HepG2 (cell line): ENCODE results near the gene NDE1. TPM values are rescaled to one million over a fixed set of nuclear protein-coding genes. Genes with fewer than 3 reads are reported as not detected.
A peak's percentile ranks its signal among the peaks of the same experiment; 100 is the strongest.

Source experiments
- CEBPB ChIP-seq: IDR thresholded peaks from 2 replicates; pipeline ENCODE4 v1.6.1; 2011; ENCODE audit warnings: low read depth, low read length, improper control_type of control experiment, borderline replicate concordance
- EHMT2 ChIP-seq: fragments of 200-600 bp; sonication (generic); IDR thresholded peaks from 2 replicates; pipeline ENCODE4 v1.7.0; 2017; ENCODE audit warnings: antibody characterized with exemption, low read depth, low read length, borderline replicate concordance
- HES4 ChIP-seq: sonication (generic); formaldehyde crosslinking; IDR thresholded peaks from 2 replicates; pipeline ENCODE4 v1.9.0; 2021; ENCODE audit warnings: mild to moderate bottlenecking, missing genetic modification reagents, borderline replicate concordance
- HNF1B ChIP-seq: sonication (generic); formaldehyde crosslinking; IDR thresholded peaks from 2 replicates; pipeline ENCODE4 v1.5.1; 2020; ENCODE audit warnings: mild to moderate bottlenecking, moderate library complexity, missing genetic modification reagents
- HNRNPH1 ChIP-seq: fragments of 200-400 bp; formaldehyde crosslinking; optimal IDR thresholded peaks from 2 replicates; pipeline ENCODE3; 2017; ENCODE audit warnings: mild to moderate bottlenecking, low read depth, low read length
- MAFG ChIP-seq: sonication (generic); formaldehyde crosslinking; IDR thresholded peaks from 2 replicates; pipeline ENCODE4 v1.5.1; 2020; ENCODE audit warnings: mild to moderate bottlenecking, missing genetic modification reagents
- MTF1 ChIP-seq: sonication (generic); formaldehyde crosslinking; IDR thresholded peaks from 2 replicates; pipeline ENCODE4 v1.5.0; 2020; ENCODE audit warnings: missing genetic modification reagents
- NFAT5 ChIP-seq: sonication (generic); formaldehyde crosslinking; IDR thresholded peaks from 2 replicates; pipeline ENCODE4 v1.4.0; 2020; ENCODE audit warnings: missing genetic modification reagents
- NKX3-1 ChIP-seq: sonication (generic); formaldehyde crosslinking; IDR thresholded peaks from 2 replicates; pipeline ENCODE4 v1.5.0; 2020; ENCODE audit warnings: missing genetic modification reagents
- PBX2 ChIP-seq: IDR thresholded peaks from 2 replicates; pipeline ENCODE4 v1.6.1; 2016; ENCODE audit warnings: control low read depth
- PTBP1 ChIP-seq: fragments of 200-400 bp; formaldehyde crosslinking; IDR thresholded peaks from 2 replicates; pipeline ENCODE4 v1.6.1; 2018; ENCODE audit warnings: low read length, low read depth; ENCODE audit not compliant: poor library complexity, severe bottlenecking
- RXRA ChIP-seq: sonication (generic); formaldehyde crosslinking; IDR thresholded peaks from 2 replicates; pipeline ENCODE4 v1.5.1; 2020; ENCODE audit warnings: missing genetic modification reagents
- SALL2 ChIP-seq: sonication (generic); formaldehyde crosslinking; IDR thresholded peaks from 2 replicates; pipeline ENCODE4 v1.8.1; 2023; ENCODE audit warnings: mild to moderate bottlenecking, missing genetic modification reagents, inconsistent platforms
- SMAD1 ChIP-seq: sonication (generic); formaldehyde crosslinking; IDR thresholded peaks from 2 replicates; pipeline ENCODE4 v1.4.0; 2020; ENCODE audit warnings: missing genetic modification reagents, low read depth, mild to moderate bottlenecking, borderline replicate concordance
- SOX6 ChIP-seq, 2 experiments: fragments of 450-650 bp in 1 of 2; sonication (generic) in 1 of 2; formaldehyde crosslinking in 1 of 2; IDR thresholded peaks; 2 replicates each; pipeline versions ENCODE4 v1.4.0 to v1.6.1; 2017 to 2020; ENCODE audit warnings: antibody characterized with exemption in 1 of 2, mild to moderate bottlenecking in 1 of 2, missing genetic modification reagents in 1 of 2
- TFDP1 ChIP-seq: IDR thresholded peaks from 2 replicates; pipeline ENCODE4 v1.6.1; 2016; ENCODE audit warnings: missing compliant biosample characterization, missing genetic modification reagents, borderline replicate concordance
- ZFP62 ChIP-seq: sonication (generic); formaldehyde crosslinking; IDR thresholded peaks from 2 replicates; pipeline ENCODE4 v1.4.0; 2020; ENCODE audit warnings: missing genetic modification reagents
- ZNF512 ChIP-seq: sonication (generic); formaldehyde crosslinking; IDR thresholded peaks from 2 replicates; pipeline ENCODE4 v1.4.0; 2020; ENCODE audit warnings: mild to moderate bottlenecking, missing genetic modification reagents
- ZNF761 ChIP-seq: sonication (generic); formaldehyde crosslinking; conservative IDR thresholded peaks from 2 replicates; pipeline ENCODE4 v1.4.0; 2020; ENCODE audit warnings: mild to moderate bottlenecking, missing genetic modification reagents
- ZNF850 ChIP-seq: sonication (generic); formaldehyde crosslinking; conservative IDR thresholded peaks from 2 replicates; pipeline ENCODE4 v1.9.0; 2021; ENCODE audit warnings: mild to moderate bottlenecking, missing genetic modification reagents
- polyA plus RNA-seq, 8 experiments: library from polyadenylated mRNA; depleted of rRNA in 3 of 8; stranded (reverse) in 7 of 8; unstranded in 1 of 8; fragments of >200 nt; fragmentation: Illumina TruSeq in 4 of 8; extraction: Trizol in 4 of 8; gene quantifications; 2 replicates each; pipeline versions ENCODE4 v1.2.1 to v1.2.3, GENCODE V29; 2011 to 2016; ENCODE audit warnings: low read depth in 4 of 8, missing spikeins in 1 of 8, mixed read lengths in 1 of 8; ENCODE audit not compliant: insufficient read depth in 1 of 8
- total RNA-seq, 5 experiments: library from RNA; depleted of rRNA; stranded (reverse); fragments of >200 nt; fragmentation: Illumina TruSeq; extraction: Trizol; gene quantifications; 2 replicates each; pipeline ENCODE4 v1.2.3, GENCODE V29; 2016; ENCODE audit warnings: low read depth in 1 of 5

Gene NDE1
- total and polyA plus RNA-seq, 2 of the 13 experiments (the other 11 are each of a cell fraction or from before 2014, with no cell fraction given), result 40.9 to 72.5 TPM

- TF ChIP-seq NFAT5 (CRISPR knock-in tag) (no peak), ZNF512 (CRISPR knock-in tag) (peak; percentile 87), ZNF761 (no peak), ZFP62 (CRISPR knock-in tag) (no peak), NKX3-1 (CRISPR knock-in tag) (no peak), TFDP1 (CRISPR knock-in tag) (no peak), SMAD1 (CRISPR knock-in tag) (peak; percentile 79; the same call in 1 of the 2 replicates), HNRNPH1 (no peak), PBX2 (CRISPR knock-in tag) (no peak), MTF1 (CRISPR knock-in tag) (no peak), SALL2 (CRISPR knock-in tag) (no peak), HNF1B (peak; percentile 3; the same call in 1 of the 2 replicates), SOX6 (IDR thresholded peaks at IDR 0.05) (no peak), SOX6 (CRISPR knock-in tag; IDR thresholded peaks at IDR 0.05) (no peak), MAFG (CRISPR knock-in tag) (no peak), EHMT2 (no peak), ZNF850 (no peak), RXRA (CRISPR knock-in tag) (no peak; the same call in 1 of the 2 replicates), PTBP1 (no peak), HES4 (CRISPR knock-in tag) (no peak; the same call in 1 of the 2 replicates), CEBPB (no peak)
Measured at GRCh38 chr16:15650698-15651171, 690 bp downstream of the NDE1 start (continued).
